Measurements from ENCODE around the gene APMAP.

APMAP gene

DNA sequence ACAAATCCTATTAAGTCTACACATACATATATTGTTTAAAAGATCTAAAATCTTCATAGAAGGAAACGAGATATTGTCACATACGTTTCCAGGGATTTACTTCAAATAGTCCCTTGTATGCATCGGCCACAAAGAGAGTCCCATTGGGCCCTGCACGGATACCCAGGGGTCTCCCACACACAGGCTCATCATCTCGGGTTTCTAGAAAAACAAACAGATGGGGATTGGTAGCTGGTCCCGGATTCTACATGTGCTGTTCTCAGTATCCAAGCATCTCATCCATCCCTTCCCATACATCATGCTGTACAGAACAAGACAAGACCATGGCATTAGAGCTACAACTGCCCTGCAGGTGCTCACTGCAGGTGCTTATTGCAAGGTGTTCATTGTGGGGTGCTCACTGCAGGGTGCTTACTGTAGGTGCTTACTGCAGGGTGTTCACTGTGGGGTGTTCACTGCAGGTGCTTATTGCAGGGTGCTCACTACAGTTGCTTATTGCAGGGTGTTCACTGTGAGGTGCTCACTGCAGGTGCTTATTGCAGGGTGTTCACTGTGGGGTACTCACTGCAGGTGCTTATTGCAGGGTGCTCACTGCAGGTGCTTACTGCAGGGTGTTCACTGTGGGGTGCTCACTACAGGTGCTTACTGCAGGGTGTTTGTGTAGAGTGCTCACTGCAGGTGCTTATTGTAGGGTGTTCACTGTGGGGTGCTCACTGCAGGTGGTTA, 21.0 kb downstream of the APMAP start:
- no peak for FAIRE-seq
- TF ChIP-seq, protein P1, sequence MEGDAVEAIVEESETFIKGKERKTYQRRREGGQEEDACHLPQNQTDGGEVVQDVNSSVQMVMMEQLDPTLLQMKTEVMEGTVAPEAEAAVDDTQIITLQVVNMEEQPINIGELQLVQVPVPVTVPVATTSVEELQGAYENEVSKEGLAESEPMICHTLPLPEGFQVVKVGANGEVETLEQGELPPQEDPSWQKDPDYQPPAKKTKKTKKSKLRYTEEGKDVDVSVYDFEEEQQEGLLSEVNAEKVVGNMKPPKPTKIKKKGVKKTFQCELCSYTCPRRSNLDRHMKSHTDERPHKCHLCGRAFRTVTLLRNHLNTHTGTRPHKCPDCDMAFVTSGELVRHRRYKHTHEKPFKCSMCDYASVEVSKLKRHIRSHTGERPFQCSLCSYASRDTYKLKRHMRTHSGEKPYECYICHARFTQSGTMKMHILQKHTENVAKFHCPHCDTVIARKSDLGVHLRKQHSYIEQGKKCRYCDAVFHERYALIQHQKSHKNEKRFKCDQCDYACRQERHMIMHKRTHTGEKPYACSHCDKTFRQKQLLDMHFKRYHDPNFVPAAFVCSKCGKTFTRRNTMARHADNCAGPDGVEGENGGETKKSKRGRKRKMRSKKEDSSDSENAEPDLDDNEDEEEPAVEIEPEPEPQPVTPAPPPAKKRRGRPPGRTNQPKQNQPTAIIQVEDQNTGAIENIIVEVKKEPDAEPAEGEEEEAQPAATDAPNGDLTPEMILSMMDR (IDR thresholded peaks at IDR 0.05; ENCODE audit: insufficient read depth, missing control alignments), result no peak
- DNase-seq (ENCODE audit: insufficient read length, low spot score), result no peak

DNA sequence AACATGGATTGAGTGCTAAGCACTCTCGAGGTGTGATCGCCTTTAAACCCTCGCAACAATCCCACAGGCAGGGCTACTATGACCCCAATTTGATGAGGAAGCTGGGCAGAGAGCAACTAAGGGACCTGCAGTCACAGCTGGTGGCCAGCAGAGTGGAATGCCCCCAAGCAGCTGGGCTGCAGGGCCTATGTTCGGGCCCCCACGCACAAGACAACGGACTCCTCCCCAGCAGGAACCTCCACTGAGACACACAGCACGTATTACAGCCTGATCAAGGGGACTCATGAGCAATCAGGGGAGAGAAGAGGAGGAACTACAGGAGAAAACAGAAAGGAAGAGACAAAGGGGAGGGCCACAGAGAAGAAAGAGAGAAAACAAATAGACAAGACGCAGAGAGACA, 21.8 kb downstream of the APMAP start:
- TF ChIP-seq, protein P1 (IDR thresholded peaks at IDR 0.05; ENCODE audit: insufficient read depth, missing control alignments), result no peak
- DNase-seq (ENCODE audit: insufficient read length, low spot score) (no peak), FAIRE-seq (no peak)

DNA sequence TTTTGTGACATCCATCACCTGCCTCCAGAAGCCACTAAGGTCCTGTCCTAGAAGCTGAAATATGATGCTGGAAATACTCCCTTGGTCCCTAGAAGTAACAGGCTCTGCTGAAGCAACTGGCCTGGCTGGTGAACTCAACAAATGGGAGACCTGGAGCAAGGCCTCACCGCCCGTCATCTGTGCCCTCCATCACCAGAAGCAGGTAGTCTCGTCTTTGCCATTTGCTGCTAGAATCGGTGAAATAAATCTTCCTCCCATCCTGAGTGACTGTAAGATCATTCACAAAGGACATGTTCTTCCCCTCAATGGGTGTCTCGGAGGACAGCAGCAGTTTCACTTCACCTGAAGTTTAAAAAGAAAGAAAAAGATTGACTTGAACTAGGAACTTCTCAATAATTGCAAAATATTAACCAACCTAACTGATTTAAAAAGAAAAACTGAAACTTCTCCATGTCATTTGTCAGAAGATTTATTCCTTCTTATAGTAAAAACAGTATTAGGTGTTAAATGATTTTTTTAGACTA, 22.5 kb downstream of the APMAP start:
- TF ChIP-seq, protein P1 (IDR thresholded peaks at IDR 0.05; ENCODE audit: insufficient read depth, missing control alignments), result no peak
- DNase-seq (ENCODE audit: insufficient read length, low spot score), result no peak
- FAIRE-seq, result no peak

DNA sequence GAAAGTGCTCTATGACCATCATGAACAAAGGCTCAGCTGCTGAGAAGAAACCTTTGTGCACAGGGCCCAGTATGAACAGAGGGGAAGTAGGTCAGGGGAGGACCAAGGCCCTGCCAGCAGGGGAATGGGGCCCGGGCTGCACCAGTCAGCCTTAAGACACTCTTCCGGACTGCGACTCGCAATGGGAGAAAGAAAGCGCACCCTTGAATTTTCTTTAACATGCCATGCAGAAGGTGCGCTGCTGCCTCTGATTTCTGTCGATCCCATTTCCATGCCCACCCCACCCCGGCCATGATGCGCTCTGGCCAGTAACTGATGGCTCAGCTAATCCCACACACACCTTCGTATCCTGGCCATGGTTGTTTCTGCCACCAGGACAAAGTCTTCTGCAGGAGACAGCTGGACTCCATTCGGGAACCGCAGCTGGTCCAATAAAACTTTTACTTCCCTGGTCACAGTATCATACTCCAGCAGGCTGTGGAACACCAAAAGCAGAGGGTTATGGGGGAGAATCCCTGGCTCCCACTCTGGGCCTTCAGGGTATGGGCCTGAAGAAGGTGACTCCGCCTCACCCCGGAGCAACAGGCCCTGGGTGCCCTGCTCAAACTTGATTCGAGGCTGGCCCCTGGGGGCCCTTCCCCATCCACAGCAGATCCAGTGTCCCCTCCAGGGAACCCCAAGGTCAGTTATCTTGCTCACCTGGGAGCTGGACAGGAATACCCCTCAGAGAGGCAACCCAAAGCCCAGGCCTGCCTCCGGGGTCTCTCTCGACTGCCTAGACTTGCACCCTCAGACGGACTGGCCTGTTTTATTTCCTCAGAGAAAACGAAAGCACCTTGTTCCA, 23.1 kb downstream of the APMAP start:
- FAIRE-seq, result no peak
- DNase-seq (ENCODE audit: insufficient read length, low spot score), result no peak
- TF ChIP-seq, protein P1 (IDR thresholded peaks at IDR 0.05; ENCODE audit: insufficient read depth, missing control alignments), result no peak

DNA sequence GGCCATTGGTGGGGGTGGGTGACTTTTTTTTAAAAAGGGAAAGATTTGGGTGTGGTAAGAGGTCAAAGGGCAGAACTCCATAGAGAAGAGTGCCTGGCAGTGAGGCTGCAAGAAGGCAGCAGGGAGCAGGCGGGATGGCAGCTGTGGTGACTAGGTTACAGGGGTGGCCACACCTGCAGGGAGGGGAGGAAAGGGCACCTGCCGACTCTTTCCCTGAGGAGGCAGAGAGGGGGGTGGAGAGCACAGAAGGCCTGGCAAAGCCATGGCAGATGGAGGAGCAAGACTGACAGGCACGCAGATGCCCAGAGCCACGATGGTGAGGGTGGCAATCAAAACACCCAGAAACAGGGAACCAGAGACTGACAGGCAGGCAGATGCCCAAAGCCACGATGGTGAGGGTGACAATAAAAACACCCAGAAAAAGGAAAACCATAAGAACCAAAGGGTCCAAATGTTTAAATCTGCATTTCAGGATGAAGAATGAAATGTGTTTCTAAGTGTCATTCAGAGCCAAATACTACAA, 24.2 kb downstream of the APMAP start:
- TF ChIP-seq, protein P1 (IDR thresholded peaks at IDR 0.05; ENCODE audit: insufficient read depth, missing control alignments), result no peak
- FAIRE-seq (no peak), DNase-seq (ENCODE audit: insufficient read length, low spot score) (no peak)

DNA sequence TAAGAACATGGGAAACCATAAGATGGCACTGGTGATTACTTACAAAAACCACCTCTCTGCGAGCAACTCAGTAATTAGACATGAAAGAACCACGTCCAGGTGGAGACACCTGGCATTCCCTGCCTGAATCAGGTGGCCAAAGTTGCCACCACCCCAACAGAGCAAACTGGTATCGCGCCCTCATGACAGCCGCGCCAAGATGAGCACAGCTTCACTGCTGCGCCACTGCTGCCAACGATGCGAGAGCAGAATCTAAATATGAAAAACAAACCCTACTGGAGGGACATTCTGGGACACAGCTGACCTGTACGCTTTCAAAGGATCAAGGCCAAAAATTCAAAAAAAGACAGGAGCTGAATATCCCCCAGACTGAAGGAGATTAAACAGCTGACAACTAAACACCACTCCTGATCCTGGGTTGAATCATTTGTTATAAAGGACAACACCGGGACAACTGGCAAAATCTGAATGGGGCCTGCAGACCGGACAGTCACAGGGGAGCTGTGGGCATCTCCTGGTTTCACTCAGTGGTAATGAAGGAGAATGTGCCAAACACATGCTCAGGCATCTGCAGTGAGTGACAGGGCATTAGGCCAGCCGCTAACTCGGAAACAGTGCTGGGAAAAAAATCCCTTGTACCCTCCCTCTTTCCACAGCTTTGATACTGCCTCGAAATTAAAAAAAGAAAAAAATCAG, 26.1 kb downstream of the APMAP start:
- no peak for FAIRE-seq
- TF ChIP-seq, protein P1 (IDR thresholded peaks at IDR 0.05; ENCODE audit: insufficient read depth, missing control alignments), result no peak
- DNase-seq (ENCODE audit: insufficient read length, low spot score), result no peak
